Astrocyte of the spinal cord (primary cell): ENCODE measurements around the gene SCN1A.

Experiments used
- DNase-seq: peaks from one replicate; pipeline ENCODE4 v3.0.0; 2011; ENCODE audit warnings: low read depth, low spot score
- H3K4me3 ChIP-seq: 2 replicates; pipeline ENCODE4 v1.5.1; 2011; ENCODE audit warnings: low read depth, mild to moderate bottlenecking, low read length, moderate library complexity
- in situ Hi-C: cut with HindIII; loops from 2 replicates; pipeline ENCODE4 v1.10.0; 2017; ENCODE audit warnings: low sequenced_read_pairs
- TF ChIP-seq, protein P1 (sequence below): IDR thresholded peaks from 2 replicates; pipeline ENCODE4 v1.5.1; 2012; ENCODE audit warnings: low read depth, mild to moderate bottlenecking, low read length, inconsistent platforms

The SCN1A gene

DNA sequence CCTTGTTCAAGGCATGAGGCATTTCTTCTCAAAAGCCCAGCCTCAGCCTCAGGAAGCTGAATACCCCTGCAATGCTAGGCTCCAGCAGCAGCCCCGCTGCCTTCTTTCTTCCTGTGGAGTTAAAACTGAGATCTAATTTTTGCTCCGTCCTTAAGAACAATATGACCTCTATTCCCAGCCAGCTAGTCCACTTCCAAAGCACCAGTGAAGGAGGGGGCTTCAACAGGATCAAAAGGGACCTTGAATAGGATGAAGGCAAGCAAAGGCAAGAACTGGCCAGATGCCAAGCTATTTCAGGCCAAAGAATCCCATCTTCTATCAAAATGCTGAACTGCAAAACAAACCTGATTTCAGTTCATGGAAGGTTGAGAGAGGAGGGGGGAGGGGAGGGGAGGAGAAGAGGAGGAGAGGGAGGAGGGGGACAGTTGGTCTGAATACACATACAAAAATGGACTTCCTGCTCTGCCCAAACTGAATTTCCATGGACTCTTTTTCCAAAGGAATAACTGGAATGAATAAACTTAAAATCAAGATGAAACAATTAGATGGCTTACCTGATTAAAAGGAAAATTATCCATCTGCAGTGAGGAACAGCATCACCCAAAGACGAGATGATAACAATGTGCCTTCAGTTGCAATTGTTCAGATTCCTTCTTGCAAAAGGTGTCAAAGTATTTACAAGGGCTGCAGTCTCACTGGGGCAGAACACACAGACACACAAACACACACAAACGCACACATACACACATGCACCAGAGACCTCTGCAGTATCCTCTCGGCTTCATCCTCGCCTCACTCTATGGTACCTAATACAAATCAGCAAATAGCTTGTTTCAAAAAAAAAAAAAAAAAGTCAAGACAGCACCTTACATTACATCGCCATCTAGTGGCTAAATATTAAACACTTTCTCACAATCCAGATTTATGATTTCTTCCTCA, at the start of gene SCN1A:
TSS of gene SCN1A (minus strand) at position 804 of the 939 bp plus-strand sequence. CDS start 54,399 bp downstream, outside the sequence.
- TF ChIP-seq, protein P1, sequence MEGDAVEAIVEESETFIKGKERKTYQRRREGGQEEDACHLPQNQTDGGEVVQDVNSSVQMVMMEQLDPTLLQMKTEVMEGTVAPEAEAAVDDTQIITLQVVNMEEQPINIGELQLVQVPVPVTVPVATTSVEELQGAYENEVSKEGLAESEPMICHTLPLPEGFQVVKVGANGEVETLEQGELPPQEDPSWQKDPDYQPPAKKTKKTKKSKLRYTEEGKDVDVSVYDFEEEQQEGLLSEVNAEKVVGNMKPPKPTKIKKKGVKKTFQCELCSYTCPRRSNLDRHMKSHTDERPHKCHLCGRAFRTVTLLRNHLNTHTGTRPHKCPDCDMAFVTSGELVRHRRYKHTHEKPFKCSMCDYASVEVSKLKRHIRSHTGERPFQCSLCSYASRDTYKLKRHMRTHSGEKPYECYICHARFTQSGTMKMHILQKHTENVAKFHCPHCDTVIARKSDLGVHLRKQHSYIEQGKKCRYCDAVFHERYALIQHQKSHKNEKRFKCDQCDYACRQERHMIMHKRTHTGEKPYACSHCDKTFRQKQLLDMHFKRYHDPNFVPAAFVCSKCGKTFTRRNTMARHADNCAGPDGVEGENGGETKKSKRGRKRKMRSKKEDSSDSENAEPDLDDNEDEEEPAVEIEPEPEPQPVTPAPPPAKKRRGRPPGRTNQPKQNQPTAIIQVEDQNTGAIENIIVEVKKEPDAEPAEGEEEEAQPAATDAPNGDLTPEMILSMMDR, result peak; percentile 47
- peak; percentile 62 for DNase-seq
- in situ Hi-C loops, result no loop called here
- H3K4me3 ChIP-seq, result no peak within 1 kb of the TSS

DNA sequence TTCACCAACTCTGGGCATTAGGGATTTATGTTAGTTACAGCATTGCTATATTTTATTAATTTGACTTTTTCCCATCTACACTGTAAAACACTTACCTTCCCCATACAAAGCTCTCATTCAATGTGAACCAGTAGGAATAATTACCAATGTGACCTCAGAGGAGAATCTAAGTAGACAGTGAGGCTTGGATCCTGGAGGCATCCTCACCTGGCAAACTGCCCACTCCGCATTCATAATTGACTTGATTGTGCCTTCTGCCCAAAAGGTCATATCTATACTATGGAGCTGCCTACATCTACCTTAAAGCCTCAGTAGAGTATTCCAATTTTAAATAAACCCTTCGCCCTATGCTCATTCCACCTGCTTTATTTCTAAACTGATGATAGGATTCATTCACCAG, 45.4 kb upstream of the SCN1A start:
- TF ChIP-seq, protein P1, result no peak
- DNase-seq, result no peak
- H3K4me3 ChIP-seq, result no peak overlapping the region
- in situ Hi-C loops, result no loop called here

DNA sequence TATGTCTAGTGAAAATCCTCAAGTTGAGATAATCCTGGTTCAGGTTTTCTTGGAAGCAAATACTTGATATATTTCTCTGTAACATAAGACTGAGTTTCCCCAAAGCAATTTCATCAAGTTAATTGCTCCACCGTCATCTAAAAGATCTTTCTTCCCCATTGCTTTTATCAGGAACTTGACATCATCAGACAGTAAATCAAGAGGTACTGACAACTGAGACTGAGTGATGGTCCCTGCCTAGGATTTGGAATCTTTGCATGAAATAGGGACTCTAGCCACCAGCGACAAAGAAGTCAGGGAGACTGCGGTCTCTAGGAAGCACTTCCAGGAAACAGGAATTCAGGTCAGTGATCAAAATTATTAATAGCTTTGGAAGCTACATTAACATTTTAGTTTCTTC, 43.4 kb upstream of the SCN1A start:
- no peak for DNase-seq
- in situ Hi-C loops, result no loop called here
- TF ChIP-seq, protein P1, result no peak
- no peak overlapping the region for H3K4me3 ChIP-seq

DNA sequence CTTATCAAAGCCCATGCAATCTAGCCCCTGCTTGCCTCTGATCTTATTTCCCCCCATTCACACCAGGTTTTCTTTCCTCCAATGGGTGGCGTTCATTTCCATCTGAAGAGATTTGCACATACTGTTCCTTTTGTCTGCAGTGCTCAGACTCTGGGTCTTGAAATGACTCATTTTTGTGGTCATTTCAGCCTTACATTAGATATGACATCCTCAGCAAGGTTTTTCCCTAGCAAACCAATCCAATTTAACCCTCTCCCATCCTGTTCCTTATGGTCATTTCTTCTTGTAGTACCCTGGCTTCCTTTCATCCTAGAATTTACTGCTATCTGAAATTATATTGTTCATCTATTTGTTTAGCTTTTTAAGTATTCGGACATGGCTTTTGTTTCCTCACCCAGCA, 42.5 kb upstream of the SCN1A start:
- H3K4me3 ChIP-seq, result no peak overlapping the region
- in situ Hi-C loops, result no loop called here

DNA sequence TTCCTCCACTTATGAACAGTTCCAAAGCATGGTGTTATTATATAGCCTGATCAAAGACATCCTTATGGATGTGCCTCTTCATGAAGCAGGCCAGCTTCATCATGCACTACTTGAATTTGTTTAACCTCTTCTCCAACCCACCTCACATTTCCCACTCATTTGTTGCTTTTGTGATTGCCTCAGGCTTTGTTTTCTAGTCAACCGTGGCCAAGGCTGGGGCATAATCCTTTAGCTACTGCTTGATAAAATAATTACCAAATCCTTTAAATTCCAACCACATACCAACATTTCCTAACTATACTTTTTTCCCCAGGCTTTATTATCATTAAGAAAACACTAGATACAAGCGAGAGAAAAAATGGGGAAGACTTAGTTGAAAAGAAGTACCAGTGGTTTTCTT, 39.6 kb upstream of the SCN1A start:
- in situ Hi-C loops, result no loop called here
- DNase-seq, result peak; percentile 33
- no peak overlapping the region for H3K4me3 ChIP-seq
- TF ChIP-seq, protein P1, result no peak

More for the DNA sequence above, 42.5 kb upstream of the SCN1A start:
- DNase-seq, result peak; percentile 66
- TF ChIP-seq, protein P1, result no peak

DNA sequence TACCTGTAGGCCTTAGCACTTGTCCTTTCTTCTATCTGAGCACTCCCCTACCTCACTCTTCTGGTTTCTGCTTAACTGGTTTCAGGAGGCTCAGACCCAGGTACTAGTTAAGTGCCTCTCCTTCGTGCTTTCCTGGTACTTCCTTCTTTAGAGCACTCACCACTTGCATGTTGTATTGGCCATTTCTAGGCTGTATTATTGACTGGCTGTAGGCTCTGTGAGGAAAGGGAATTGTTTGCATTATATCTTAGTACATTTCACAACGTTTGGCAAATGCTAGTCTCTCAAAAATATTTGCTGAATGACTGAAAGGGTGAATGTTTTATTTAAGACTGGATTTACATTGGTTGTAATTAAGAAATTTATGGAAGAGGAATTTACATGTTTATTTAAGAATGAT, 36.0 kb upstream of the SCN1A start:
- DNase-seq, result no peak
- TF ChIP-seq, protein P1, result no peak
- in situ Hi-C loops, result no loop called here
- no peak overlapping the region for H3K4me3 ChIP-seq
